GM18526 (cell line): Measurements from ENCODE around the gene TIFAB.

Experiments
- POLR2A ChIP-seq: IDR thresholded peaks from 3 replicates; pipeline ENCODE4 v1.6.1; 2011; ENCODE audit not compliant: insufficient read length; ENCODE audit errors: extremely low read depth

Gene TIFAB

GRCh38 chr5:135432113-135432512, 20.0 kb downstream of the TIFAB start:
- no peak for TF ChIP-seq POLR2A

- no peak for TF ChIP-seq POLR2A
Observed at GRCh38 chr5:135430135-135430437, 22.1 kb downstream of the TIFAB start.

- TF ChIP-seq POLR2A: no peak
Observed at GRCh38 chr5:135429301-135430134, 22.6 kb downstream of the TIFAB start.

GRCh38 chr5:135428586-135428985, 23.6 kb downstream of the TIFAB start:
- no peak for TF ChIP-seq POLR2A

- no peak for TF ChIP-seq POLR2A
Observed at GRCh38 chr5:135426102-135427082, 25.8 kb downstream of the TIFAB start.

GRCh38 chr5:135425641-135426040, 26.5 kb downstream of the TIFAB start:
- TF ChIP-seq POLR2A: no peak

GRCh38 chr5:135423846-135424168, 28.3 kb downstream of the TIFAB start:
- no peak for TF ChIP-seq POLR2A

- TF ChIP-seq POLR2A: no peak
Observed at GRCh38 chr5:135423146-135423845, 28.9 kb downstream of the TIFAB start.

- no peak for TF ChIP-seq POLR2A
Observed at GRCh38 chr5:135422419-135422818, 29.7 kb downstream of the TIFAB start.

GRCh38 chr5:135417083-135417482, 35.1 kb downstream of the TIFAB start:
- no peak for TF ChIP-seq POLR2A

- no peak for TF ChIP-seq POLR2A
Observed at GRCh38 chr5:135405082-135405481, 47.1 kb downstream of the TIFAB start.

- TF ChIP-seq POLR2A: no peak
Observed at GRCh38 chr5:135402031-135402430, 50.1 kb downstream of the TIFAB start.

GRCh38 chr5:135400866-135401265, 51.3 kb downstream of the TIFAB start:
- TF ChIP-seq POLR2A: no peak

- no peak for TF ChIP-seq POLR2A
Observed at GRCh38 chr5:135399794-135400542, 52.2 kb downstream of the TIFAB start.

- TF ChIP-seq POLR2A: peak; percentile 92
Observed at GRCh38 chr5:135398855-135399793, 53.0 kb downstream of the TIFAB start, which contains the start of gene MACROH2A1. MACROH2A1 (minus strand) TSS chr5:135399231; CDS start chr5:135389093, 10,138 bp downstream.
